NCI-H146 treated with DMSO at 0.1 percent for 48 hours (cell line): ENCODE results near the gene CACNG5.
A peak's percentile ranks its signal among the peaks of the same experiment; 100 is the strongest.

Experiments used
- DNase-seq: peaks from one replicate; lab custom pipeline; 2025; ENCODE audit not compliant: unreplicated experiment; lab: John Stamatoyannopoulos, UW

CACNG5 gene

DNA sequence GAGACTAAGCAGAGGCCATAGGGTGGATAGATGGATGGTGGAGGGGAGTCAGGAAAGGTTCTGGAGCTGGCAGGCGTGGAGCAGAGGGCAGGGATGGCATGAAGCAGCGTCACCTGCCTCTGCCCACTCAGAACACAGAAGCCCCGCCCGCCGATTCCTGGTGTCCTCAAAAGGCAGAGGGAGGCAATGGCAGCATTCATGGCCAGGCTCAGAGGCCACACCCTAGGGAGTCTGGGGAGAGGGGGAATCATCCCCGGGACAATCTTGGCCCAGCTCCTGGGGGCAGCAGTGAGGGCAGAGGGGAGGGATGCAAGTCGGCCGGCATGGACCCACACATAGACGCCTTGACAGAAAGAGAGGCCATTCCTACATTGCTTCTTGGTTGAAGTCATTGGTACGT lies 68.9 kb downstream of the CACNG5 start:
- no peak for DNase-seq

- DNase-seq = peak; percentile 56
These were observed 70.1 kb downstream of the CACNG5 start for GRCh38 chr17:66904760-66905624.

DNA sequence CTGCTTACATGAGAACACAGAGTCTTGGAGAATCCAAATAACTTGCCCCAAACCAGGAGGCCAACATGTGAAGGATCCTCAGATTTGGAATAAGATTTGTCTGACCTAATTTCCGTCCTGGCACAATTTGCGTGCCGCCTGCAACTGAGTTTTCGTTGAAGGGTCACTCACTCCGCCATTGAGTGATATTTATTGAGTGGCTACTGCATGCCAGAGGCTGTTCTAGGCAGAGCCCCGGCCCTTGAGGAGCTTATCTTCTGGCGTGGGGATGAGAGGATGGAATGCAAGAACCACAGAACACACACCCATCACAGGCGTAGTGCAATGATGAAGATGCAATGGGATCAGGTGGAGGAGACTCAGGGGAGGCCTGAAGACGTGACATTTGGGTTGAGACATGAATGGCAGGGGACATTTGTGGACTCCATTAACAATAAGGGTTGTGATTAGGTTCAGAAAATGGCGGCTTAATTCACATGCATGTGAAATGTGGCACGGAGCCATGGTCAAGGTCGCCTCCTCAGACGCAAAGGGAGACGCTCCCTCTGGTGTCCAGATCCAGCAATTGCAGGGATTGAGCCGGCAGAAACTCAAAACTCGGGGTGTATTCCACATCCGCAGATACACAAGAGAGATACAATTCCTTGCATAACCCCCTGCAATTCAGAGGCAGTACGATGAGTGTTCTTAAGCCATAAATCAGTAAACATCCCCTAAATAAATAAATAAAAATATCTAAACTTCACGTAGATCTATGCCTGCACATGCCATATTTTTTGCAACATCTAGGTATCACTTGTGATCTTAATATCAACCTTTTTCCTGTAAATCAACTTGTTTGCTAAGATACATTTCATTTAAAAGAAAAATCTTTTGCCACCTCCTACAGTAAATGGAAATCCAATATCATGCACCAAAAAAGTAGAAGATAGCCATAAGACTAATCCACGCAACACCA lies 71.7 kb downstream of the CACNG5 start:
- DNase-seq = peak; percentile 56

DNA sequence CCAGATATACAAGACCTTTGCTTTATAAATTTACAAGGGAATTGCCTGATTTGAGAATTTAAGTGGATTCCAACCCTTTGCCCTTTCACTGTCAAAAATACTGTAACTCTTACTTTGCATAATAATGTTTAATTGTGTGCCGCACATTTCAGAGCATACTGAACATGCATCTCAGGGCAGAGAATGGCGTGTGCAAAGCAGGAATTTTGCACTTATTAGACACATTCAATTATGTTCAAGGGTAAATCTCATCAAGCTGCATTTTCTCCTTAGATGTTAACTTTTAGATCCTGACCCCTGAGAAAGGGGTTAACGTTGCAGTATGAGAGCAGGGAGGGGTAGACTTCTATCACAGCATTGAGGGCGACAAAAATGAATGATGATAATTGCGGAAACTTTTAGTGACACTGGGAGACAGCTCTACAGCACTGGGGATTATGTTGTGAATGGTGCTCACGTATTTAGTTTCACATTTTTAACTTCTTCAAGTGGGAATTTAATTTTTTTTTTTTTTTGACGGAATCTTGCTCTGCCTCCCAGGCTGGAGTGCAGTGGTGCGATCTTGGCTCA lies 75.0 kb downstream of the CACNG5 start:
- no peak for DNase-seq

GRCh38 chr17:66910651-66911285 lies 75.9 kb downstream of the CACNG5 start:
- DNase-seq = no peak

DNA sequence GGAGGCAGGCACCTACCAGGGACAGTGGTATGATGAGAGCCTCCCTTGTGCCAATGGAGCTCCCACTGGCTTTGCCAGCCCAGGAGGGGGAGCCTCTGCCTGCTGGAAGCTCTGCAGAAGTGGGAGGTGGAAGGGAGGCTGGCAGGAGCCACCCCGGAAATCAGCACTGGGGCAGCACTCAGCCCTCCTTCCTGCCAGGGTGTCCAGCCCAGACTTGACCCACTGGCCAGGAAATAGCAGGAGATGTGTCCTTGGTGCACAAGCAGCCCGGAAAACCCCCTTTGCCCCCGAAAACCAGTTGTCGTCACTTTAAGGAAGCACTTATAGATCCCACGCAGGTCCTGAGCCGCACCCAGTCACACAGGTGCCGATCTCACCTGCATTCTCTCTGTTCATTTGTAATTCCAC lies 80.3 kb downstream of the CACNG5 start:
- peak; percentile 34 for DNase-seq

DNA sequence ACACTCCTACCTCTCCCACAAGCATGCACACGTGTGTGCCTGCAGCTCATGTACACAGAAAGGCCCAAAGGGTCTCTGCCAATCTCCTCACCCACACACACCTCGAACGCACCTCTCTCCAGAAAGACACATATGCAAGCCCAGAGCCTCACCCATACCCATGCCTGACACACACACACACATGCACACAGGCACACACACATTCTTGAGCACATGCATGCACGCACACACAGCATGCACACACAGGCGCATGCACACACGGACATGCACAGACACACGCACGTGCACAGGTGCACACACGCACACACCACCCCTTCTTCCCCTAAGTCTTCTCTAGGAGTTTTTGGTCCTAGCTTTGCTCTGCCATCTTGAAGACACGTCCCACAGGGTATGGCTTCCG lies 80.9 kb downstream of the CACNG5 start:
- no peak for DNase-seq

DNA sequence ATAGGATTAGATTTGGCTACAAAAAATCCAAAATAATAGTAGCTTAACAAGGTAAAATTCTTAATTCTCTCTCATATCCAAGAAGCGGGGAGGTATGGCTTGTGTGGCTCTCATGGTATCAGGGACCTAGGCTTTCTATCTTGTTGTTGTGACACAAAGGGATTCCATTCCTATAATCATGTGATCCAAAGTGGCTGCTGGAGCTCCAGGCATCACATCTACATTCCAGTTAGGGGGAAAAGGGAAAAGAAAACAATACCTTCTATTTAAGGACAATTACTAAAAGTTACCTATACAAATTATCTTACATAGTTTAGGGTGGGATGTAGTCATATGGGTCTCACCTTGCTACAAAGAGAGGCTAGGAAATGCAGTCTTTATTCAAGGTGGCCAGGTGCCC lies 82.0 kb downstream of the CACNG5 start:
- no peak for DNase-seq

DNA sequence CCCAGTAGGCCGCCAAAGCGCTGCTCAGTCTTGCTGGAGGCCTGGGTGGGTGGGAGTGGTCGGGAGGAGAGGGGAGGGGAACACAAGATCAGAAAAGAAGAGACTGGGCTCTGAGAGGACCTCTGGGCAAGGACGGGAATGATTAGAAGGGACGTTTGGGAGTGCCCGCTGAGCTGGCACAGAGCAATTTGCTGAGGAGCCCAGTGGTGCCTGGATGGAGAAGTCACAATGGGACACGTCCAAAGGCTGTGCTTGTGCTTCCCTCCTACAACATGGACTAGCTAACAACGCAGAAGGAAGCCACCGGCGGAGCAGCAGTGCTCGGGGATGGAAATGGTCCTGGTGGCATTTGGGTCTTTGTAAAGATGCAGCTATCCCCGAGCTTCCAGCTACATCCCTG lies 84.0 kb downstream of the CACNG5 start:
- DNase-seq = no peak

DNA sequence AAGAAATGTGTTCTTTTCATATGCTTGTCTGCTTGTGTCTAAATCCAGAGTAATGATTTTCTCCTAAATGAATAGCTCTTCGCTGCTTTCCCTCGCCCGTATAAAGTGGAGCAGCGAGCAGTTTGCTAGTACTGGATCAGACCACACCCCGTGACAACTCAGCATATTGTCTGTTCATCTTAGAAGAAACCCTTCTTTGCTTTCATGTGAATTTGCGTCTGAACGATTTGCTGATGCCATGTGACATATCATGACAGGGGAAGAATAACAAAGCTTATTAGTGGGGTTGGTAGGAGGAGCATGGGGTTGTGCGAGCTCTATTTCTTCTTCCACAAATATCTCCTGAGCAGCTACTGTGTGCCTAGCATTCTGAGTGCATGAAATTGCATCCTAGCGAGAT lies 85.5 kb downstream of the CACNG5 start:
- no peak for DNase-seq

- no peak for DNase-seq
These were observed 86.0 kb downstream of the CACNG5 start for GRCh38 chr17:66920950-66921349.

- DNase-seq = no peak
These were observed 89.0 kb downstream of the CACNG5 start for GRCh38 chr17:66923886-66924285.

GRCh38 chr17:66925811-66926500 lies 91.0 kb downstream of the CACNG5 start:
- DNase-seq = peak; percentile 97

- no peak for DNase-seq
These were observed 94.0 kb downstream of the CACNG5 start for GRCh38 chr17:66928949-66929348.

DNA sequence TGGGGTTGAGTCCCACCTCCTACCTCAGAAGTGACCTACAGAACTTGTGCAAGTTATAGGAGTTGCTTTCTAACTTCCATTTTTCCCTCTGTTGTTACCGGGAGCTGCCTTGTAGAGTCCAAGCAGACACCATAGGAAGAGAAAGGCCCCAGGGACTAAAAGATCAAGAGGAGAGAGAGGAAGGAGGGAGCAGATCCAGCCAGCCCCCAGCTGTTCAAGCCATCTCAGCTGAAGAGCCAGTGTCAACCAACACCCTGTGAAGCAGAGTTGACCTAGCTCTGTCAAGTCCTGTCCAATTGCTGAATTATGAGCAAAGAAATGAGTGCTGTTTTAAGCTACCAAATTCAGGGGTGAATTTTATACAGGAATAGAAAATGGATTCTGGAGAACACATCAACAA lies 94.7 kb downstream of the CACNG5 start:
- DNase-seq = no peak

DNA sequence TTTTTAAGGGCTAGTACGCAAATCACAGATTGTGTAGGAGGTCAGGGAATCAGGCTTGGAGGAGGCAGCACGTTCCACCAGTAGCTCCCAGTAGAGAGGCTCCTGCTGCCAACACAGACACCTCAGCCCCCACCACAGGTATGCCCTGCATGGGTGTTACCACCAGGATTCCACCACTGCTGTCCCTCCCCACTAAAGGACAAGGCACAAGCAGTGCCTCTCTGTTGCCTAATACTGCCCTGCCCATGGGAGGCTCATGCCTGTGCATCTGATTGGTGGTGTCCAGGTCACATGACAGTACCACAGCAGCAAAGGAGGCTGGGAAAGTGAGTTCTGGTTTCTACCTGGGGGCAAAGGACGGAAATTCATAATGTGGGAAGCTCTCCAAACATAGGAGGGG lies 96.0 kb downstream of the CACNG5 start:
- DNase-seq = no peak

DNA sequence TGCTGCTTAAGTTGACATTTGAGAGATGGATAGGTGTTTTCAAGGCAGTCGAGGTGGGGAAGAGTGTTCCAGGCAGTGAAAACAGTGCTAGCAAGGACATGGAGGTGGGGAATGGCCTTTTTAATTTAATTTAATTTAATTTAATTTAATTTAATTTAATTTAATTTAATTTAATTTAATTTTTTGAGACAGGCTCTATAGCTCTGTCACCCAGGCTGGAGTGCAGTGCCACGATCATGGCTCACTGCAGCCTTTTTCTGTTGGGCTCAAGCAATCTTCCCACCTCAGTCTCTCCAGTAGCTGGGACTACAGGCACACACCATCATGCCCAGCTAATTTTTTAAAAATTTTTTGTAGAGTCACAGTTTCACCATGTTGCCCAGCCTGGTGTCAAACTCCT lies 97.4 kb downstream of the CACNG5 start:
- no peak for DNase-seq

GRCh38 chr17:66934040-66934439 lies 99.1 kb downstream of the CACNG5 start:
- DNase-seq = no peak
